ENCODE data around the gene RAI1.

The RAI1 gene

DNA sequence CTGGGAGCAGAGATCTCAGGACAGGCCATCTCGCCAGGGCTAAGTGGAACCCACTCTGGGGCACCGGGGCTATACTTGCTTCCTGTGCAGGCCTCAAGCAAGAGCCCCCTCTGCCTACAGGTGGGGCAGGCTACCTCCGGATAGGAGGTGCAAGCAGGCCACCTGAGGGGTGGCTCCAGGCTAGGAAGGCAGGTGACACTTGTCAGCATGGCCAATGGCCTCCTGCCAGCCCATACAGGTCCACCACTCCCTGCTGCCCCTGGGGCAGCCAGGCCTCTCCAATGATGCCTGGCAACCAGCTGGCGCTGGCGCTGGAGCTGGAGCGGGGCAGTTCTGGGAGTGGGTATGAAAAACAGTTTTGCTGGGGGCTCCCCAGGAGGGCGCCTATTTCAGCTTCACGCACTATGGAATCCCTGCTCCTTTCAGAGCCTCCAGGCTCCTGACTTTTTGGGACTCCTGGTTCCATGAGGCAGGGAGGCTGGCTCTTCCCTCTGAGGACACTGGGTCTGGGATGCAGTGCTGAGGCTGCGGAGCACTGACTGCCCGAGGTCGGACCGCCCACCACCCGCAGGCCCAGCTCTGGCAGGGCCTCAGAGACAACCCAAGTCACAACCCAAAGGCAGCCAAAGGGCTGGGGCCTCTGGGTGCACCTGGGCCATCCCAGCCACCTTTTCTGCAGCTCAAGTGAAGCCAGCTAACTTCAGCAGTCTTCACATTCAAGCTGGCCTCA lies 164.0 kb downstream of the RAI1 start:
- no peak for DNase-seq (ENCODE audit: low read depth)

GRCh38 chr17:17846003-17846402 lies 164.7 kb downstream of the RAI1 start:
- DNase-seq (ENCODE audit: low read depth) = no peak

- DNase-seq (ENCODE audit: low read depth) = no peak
Observed at GRCh38 chr17:17846645-17847044, 165.4 kb downstream of the RAI1 start.

DNA sequence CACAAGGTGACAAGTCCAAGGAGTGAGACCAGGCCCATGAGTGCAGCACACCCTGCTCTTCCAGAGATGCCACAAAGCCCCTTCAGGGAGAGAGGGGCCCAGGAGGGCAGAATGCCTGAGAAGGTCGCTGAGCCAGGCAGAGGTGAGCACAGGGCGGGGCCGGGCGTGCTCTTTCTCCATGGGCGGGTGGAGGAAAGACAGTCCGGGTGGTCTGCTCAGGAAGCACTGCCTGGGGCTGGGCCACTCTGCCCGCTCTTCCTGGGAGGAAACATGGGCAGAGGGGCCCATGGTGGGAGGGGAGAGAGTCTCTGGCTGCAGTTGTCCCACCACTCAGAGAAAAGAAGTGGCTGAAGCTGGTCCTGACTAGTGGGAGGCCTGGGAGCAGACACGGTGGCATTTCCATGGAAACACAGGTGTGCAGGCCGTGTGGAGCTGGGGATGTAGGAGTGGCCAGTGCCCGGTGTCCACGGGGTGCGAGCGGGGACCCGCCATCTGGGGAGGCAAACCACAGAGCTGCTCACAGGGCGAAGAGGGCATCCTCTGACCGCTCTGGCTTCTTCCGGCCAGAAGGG lies 165.9 kb downstream of the RAI1 start:
- DNase-seq (ENCODE audit: low read depth) = no peak

GRCh38 chr17:17847726-17848125 lies 166.5 kb downstream of the RAI1 start:
- DNase-seq (ENCODE audit: low read depth) = no peak

DNA sequence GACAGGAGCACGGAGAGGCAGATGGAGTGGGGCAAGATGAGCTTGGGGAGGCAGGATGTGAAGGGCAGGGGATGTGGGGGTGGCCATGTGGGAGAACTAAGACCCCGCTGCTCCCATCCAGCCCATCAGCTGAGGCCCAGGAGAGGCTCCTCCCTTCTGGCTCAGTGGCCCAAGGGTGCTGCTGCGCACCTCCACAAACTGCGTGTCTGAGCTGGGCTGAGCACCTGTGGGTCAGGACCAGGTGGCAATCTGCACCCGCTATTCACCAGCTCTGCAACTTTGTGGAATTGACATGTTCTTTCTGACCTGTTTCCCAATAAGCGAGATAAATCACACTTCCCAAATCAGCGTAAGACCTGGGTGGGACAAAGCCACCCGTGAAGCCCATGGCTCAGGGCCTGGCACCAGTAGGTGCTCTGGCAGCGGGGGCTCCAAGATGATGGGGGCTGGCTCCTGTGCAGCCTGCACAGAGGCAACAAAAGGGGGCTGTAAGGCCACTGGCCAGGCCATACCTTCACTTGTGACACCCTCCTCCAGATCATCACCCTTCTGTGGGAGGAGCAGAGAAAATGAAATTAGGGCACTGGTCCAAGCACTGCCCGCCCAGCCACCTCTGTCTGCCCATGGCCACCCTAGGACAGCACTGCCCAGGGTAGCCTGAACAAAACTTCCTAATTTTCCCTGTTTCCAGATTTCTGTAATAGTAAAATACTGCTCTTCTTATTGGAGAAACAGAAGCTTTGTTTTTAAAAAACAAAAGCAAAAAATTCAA lies 167.2 kb downstream of the RAI1 start:
- no peak for DNase-seq (ENCODE audit: low read depth)

DNA sequence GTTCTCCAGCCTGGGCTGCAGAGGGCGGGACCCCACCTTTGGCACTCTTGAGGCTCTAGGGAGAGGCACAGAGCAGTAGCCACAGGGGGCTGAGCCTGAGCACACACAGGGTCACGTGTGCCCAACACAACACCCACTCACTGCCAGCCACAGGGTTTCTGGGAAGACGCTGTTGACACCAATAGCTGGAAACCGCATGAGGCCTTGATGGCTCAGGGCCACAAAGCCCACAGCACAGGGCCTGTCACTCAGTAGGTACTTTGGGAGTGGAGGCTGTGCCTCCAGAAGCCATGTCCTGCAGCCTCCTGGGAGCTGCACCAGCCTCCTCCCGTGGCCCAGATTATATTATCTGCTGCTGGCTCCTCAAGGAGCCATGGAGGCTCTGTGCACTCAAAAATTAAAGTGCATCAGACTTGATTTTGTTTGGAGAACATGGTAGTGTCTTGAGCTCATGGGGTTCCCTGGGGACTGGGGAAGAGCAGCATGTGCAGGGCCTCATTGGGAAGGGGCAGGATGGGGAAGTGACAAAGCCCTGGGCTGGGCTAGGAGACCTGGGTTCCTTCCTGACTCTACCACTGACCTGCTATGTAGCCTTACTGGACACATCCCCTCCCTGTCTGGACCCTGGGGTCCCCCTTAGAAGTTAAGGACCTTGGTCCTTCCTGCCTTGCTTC lies 168.0 kb downstream of the RAI1 start:
- DNase-seq (ENCODE audit: low read depth) = peak; percentile 81

GRCh38 chr17:17849845-17850373 lies 168.7 kb downstream of the RAI1 start:
- DNase-seq (ENCODE audit: low read depth) = peak; percentile 30

DNA sequence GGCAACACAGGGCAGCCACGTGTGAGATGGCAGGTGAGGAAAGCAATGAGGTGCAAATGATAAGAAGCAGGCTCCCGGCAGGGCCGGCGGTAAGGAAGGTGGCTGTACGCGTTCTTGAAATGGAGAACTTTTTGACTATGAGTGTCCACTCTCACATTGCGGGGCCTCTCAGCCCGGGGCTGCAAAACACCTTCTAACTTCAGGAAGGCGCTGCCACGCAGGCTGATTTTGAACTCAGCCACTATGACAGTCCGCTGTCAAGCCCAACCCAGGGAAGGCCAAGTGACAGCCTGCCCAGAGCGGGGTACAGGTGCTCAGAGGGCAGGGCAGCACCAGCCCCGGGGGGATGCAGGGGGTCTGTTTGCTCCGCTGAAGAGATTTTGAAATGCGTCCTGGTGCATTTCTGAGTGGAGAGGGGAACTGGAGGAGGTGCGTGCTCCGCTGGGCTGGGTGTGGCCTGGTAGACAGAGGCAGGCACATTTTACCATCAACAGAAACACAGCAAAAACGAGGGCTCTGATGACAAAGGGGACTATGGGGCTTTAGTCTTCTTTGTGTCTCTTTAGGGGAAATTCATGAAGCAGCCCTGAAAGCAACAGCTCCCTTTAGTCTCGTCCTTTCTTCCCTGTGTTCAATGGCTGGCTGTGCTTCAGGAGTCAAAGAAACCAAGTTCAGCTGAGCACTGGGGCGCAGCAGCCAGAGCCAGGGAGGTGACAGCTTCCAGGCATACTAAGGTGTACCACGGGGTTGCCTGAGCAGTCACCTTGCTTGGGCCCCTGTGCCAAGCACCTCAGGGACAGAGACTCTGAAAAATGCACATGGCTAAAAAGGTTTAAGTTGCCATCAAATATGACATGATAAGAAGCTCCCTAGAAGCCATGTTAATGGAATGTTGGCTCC lies 170.1 kb downstream of the RAI1 start:
- no peak for DNase-seq (ENCODE audit: low read depth)

DNA sequence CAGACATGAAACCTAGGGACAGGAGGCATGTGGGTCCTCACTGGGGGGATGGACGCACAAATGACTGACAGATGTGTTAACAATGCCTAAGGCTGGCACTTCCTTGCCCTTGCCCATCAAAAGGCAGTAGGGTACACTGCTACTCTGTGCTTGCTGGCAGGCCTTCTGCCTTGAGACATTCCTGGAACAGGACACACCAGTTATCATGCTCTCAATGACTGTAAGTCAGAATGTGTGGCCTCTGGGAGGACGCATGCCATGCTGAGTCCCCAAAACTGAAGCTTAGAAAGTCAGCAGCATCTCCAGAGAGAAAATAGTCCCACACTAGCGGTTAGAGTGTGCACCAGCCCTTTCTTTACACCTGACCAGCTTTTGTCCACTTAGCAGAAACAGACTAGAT lies 171.7 kb downstream of the RAI1 start:
- DNase-seq (ENCODE audit: low read depth) = no peak

DNA sequence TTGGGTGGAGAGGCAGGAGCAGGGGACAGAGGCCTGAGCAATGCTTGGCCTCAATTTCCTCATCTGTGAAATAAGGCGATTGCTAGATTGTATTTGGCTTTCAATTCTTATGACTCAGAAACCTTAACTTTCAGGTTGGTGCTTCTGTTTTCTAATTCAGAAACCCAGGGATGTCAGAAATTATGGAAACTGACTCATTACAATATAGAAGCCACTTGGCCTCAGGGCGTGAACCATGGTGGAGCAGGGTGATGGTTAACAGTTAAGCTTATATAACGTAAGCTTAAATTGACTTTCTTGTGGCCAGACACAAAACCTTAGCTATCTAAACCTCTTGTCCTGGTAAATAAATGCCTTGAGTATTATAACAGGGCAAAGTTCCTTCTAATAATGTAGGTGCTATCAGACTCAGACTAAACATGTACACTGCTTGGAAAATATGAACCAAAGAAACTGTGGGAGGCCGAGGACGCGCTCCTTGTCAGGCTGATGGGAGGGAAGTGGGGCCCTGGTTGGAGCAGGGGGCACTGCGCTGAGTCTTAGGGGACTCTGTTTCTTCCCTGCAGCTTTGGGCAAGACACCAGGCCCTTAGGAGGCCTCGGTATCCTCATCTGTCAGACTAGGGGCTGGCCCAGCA lies 172.7 kb downstream of the RAI1 start:
- DNase-seq (ENCODE audit: low read depth) = no peak

GRCh38 chr17:17855976-17856375 lies 174.7 kb downstream of the RAI1 start:
- no peak for DNase-seq (ENCODE audit: low read depth)

DNA sequence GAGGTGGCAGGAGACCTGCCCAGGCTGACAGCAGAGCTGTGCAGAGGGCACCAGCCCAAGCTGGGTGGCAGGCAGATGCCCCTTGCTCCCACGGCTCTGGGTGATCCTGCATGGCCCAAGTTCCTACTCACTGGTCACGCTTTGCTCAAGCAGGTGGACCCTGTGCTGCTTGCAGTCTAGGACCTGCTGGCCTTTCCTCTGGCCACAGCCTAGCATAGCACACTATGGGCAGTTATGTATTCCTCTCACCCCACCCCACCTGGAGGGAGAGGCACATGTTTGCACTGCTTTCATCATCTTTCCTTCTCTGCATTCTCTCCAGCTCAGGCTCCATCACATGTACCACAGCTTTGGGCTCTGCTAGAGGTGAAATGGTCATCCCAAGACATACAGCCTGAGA lies 175.1 kb downstream of the RAI1 start:
- no peak for DNase-seq (ENCODE audit: low read depth)

DNA sequence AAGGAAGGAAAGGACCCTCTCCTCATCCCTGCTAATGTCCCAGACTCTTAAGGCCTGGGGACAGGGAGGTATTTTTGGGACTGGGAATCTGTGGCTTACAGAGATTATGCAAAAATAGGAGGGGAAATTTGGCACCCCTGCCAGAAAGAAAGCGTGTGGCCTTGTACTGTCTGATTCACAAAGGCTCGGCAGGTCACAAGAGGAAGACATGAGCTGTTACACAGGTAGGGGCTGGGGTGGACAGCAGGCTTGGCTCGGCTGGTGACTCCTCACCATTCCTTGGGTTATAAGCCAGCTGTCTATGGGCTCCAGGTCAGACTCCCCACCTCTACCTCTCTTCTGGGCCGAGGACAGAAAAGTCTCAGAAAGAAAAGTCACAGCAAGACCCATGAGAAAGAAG lies 176.2 kb downstream of the RAI1 start:
- no peak for DNase-seq (ENCODE audit: low read depth)

DNA sequence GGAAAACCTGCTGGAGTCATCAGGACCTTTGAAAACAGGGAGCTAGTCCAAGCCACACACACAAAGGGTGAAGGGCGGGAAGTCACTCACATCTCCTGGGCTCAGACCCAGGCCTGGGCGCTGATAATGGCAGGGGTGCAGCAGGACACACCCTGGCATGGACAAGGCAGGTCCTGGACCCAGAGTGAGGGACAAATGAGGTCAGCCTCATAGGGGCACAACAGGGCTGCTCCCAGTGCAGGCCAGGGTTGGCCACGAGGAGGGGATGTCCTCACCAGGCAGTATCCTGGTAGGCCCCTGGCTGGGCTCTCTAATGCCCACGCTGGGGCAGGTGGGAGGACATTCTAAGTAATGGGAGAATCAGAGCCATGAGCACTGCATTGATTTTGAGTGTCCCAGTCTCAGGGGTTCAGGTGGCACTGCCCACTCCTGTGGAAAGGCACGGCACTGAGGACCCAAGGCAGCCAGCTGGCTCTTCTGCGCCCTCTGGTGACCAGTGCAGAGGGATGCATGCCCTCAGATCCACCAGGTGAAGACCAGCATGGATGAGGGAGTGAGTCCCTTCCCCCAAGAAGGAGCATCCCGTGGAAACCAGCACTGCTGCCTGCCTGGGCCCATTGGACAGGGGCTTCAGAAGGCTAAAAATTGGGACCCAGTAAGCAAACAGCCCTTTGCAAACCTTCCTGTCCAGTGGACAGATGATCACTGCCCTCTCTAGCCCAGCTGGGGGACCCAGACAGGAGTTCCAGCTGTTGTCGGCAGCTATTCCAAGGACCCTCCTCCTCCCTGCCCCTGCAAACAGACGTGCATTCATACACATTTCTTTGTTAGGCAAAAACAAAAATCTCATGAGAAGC lies 178.9 kb downstream of the RAI1 start:
- peak; percentile 61 for DNase-seq (ENCODE audit: low read depth)

DNA sequence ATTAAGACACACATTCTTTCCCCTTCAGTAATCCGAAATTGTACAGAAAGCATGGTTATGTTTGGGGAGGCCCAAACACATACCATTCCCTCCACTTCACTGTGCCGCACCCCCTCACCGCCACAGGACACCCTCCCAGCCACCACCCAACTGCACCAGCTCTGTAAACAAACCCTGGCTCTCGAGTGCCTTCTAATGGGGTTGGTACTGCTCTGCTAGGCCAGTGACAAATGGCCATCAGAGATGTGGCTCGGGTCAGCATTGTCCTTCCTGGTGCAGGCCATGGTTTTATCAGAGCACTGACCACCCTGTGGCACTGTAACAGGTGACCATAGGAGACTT lies 179.5 kb downstream of the RAI1 start:
- no peak for DNase-seq (ENCODE audit: low read depth)

Data from activated T-cell treated with anti-CD3 and anti-CD28 coated beads for 24 hours (primary cell).